HUES64 (cell line): ENCODE measurements around the gene PARVA.

Experiments used
- H3K27ac ChIP-seq: 2 replicates; pipeline ENCODE4 v1.7.0; 2013; ENCODE audit warnings: low read depth, low read length, inconsistent platforms
- H3K27me3 ChIP-seq: 2 replicates; pipeline ENCODE4 v1.6.1; 2013; ENCODE audit warnings: mild to moderate bottlenecking, low read length; ENCODE audit not compliant: insufficient read depth
- H3K36me3 ChIP-seq: 2 replicates; pipeline ENCODE4 v1.6.1; 2013; ENCODE audit warnings: mild to moderate bottlenecking, low read length; ENCODE audit not compliant: insufficient read depth
- H3K4me1 ChIP-seq: 2 replicates; pipeline ENCODE4 v1.6.1; 2013; ENCODE audit warnings: mild to moderate bottlenecking, low read length, moderate library complexity; ENCODE audit not compliant: insufficient read depth
- H3K4me3 ChIP-seq: 2 replicates; pipeline ENCODE4 v1.5.1; 2013; ENCODE audit warnings: mild to moderate bottlenecking, low read length, moderate library complexity
- H3K9ac ChIP-seq: 2 replicates; pipeline ENCODE4 v1.6.1; 2013; ENCODE audit warnings: mild to moderate bottlenecking, low read depth, low read length
- H3K9me3 ChIP-seq: 2 replicates; pipeline ENCODE4 v1.6.1; 2013; ENCODE audit warnings: low read depth, low read length; ENCODE audit not compliant: insufficient read depth
- WGBS: fragments of 150-250, 120-280 bp; methylation state at CpG from one replicate; pipeline ENCODE4 v1.1.7; 2013; ENCODE audit warnings: missing lambda C conversion rate; 5-methylcytosine and 5-hydroxymethylcytosine counted together

The PARVA gene

DNA sequence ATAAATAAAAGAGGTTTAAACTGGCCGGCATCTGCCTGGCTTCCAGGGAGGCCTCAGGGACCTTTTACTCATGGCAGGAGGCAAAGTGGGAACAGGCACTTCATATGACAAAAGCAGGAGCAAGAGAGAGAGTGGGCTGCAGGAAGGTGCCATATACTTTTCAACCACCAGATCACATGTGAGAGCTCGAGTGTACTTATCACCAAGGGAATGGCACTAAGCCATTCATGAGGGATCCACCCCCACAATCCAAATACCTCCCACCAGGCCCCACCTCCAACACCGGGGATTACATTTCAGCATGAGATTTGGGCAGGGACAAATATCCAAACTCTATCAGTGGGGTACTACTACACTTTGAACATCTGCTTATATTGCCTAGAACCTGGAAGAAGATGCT, 126.5 kb downstream of the PARVA start:
- Histone ChIP-seq H3K9ac (no peak overlapping the region), H3K27ac (no peak overlapping the region), H3K9me3 (no peaks in the 10 kb centered on the region), H3K27me3 (no peaks in the 10 kb centered on the region), H3K4me1 (peaks cover 13% of the 10 kb centered on the region), H3K4me3 (no peak overlapping the region), H3K36me3 (0 out of 2 replicates have a peak, but pooled peaks cover 3% of the 10 kb centered on the region)
- 63% methylated on average over 3 of the region's 3 CpGs for WGBS

GRCh38 chr11:12505183-12505582, 127.8 kb downstream of the PARVA start:
- H3K9me3 ChIP-seq = no peaks in the 10 kb centered on the region
- H3K36me3 ChIP-seq = 0 out of 2 replicates have a peak, but pooled peaks cover 3% of the 10 kb centered on the region
- WGBS = 90% methylated on average over 2 of the region's 2 CpGs
- no peaks in the 10 kb centered on the region for H3K27me3 ChIP-seq
- H3K9ac ChIP-seq = no peak overlapping the region
- peaks cover 13% of the 10 kb centered on the region for H3K4me1 ChIP-seq
- H3K27ac ChIP-seq = no peak overlapping the region
- no peak overlapping the region for H3K4me3 ChIP-seq

- Histone ChIP-seq H3K27ac (no peak overlapping the region), H3K9me3 (no peaks in the 10 kb centered on the region), H3K9ac (no peak overlapping the region), H3K36me3 (0 out of 2 replicates have a peak, but pooled peaks cover 3% of the 10 kb centered on the region), H3K4me3 (no peak overlapping the region), H3K4me1 (peaks cover 13% of the 10 kb centered on the region), H3K27me3 (no peaks in the 10 kb centered on the region)
Observed at GRCh38 chr11:12506404-12506921, 129.1 kb downstream of the PARVA start.

DNA sequence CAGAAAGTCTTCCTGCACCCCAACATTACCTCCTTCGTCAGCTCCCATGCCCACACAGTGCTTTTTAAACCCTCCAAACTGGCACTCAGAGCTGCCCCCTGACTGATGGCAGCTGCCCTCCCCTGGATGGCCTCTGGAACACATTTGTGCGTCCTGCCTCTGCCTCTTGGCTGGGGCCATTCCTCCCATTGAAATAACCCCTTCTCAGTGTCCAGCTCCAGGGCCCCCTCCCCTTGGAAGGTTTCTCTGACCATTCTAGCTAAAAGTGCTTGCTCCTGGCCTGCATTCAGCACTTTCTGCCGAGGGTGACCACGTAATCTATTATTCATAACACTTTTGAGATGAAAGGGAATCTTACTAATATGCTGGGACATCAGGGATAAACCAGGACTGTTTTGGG, 130.0 kb downstream of the PARVA start:
- no peak overlapping the region for H3K4me3 ChIP-seq
- H3K4me1 ChIP-seq = peaks cover 13% of the 10 kb centered on the region
- 90% methylated on average over 4 of the region's 4 CpGs for WGBS
- no peaks in the 10 kb centered on the region for H3K27me3 ChIP-seq
- H3K27ac ChIP-seq = no peak overlapping the region
- H3K9ac ChIP-seq = no peak overlapping the region
- 0 out of 2 replicates have a peak, but pooled peaks cover 3% of the 10 kb centered on the region for H3K36me3 ChIP-seq
- no peaks in the 10 kb centered on the region for H3K9me3 ChIP-seq

- WGBS = 77% methylated on average over 4 of the region's 4 CpGs
- Histone ChIP-seq H3K4me3 (no peak overlapping the region), H3K27ac (no peak overlapping the region), H3K4me1 (peaks cover 13% of the 10 kb centered on the region), H3K36me3 (0 out of 2 replicates have a peak, but pooled peaks cover 3% of the 10 kb centered on the region), H3K27me3 (no peaks in the 10 kb centered on the region), H3K9ac (no peak overlapping the region), H3K9me3 (no peaks in the 10 kb centered on the region)
Observed at GRCh38 chr11:12508151-12508751, 130.9 kb downstream of the PARVA start.

GRCh38 chr11:12509371-12509770, 132.0 kb downstream of the PARVA start:
- no peaks in the 10 kb centered on the region for H3K9me3 ChIP-seq
- no peaks in the 10 kb centered on the region for H3K36me3 ChIP-seq
- no peak overlapping the region for H3K9ac ChIP-seq
- no peak overlapping the region for H3K4me3 ChIP-seq
- peaks cover 13% of the 10 kb centered on the region for H3K4me1 ChIP-seq
- H3K27me3 ChIP-seq = no peaks in the 10 kb centered on the region
- no peak overlapping the region for H3K27ac ChIP-seq
- 93% methylated on average over 5 of the region's 5 CpGs for WGBS

GRCh38 chr11:12512132-12512531, 134.8 kb downstream of the PARVA start:
- H3K27ac ChIP-seq = no peak overlapping the region
- peaks cover 10% of the 10 kb centered on the region for H3K4me1 ChIP-seq
- no peaks in the 10 kb centered on the region for H3K9me3 ChIP-seq
- H3K4me3 ChIP-seq = no peak overlapping the region
- H3K27me3 ChIP-seq = no peaks in the 10 kb centered on the region
- H3K9ac ChIP-seq = no peak overlapping the region
- no peaks in the 10 kb centered on the region for H3K36me3 ChIP-seq
- WGBS = 90% methylated on average over 4 of the region's 4 CpGs

DNA sequence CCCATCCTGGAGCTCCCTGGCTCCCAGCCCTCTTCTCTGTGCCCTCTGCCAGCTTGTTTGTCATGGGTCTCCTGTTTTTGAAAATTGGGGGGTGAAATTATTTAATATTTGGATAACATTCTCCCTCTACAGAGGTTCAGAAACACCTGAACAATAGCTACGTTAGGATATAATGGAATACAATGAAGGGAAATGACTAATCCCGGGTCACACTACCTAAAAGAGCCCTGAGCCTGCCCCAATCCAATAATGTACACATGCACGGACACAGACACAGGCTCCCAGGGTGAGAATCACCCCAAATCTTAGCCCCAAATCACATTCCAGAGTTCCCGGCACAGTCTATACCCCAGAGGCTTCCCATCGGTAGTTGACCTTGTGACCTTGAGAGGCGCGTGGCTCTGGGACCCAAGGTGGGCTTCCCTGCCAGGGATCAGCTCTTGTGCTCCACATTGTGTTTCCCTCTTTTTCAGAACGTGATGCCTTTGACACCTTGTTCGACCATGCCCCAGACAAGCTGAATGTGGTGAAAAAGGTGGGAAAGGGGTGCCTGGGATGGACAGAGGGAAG, 135.5 kb downstream of the PARVA start:
- no peaks in the 10 kb centered on the region for H3K27me3 ChIP-seq
- H3K36me3 ChIP-seq = no peaks in the 10 kb centered on the region

DNA sequence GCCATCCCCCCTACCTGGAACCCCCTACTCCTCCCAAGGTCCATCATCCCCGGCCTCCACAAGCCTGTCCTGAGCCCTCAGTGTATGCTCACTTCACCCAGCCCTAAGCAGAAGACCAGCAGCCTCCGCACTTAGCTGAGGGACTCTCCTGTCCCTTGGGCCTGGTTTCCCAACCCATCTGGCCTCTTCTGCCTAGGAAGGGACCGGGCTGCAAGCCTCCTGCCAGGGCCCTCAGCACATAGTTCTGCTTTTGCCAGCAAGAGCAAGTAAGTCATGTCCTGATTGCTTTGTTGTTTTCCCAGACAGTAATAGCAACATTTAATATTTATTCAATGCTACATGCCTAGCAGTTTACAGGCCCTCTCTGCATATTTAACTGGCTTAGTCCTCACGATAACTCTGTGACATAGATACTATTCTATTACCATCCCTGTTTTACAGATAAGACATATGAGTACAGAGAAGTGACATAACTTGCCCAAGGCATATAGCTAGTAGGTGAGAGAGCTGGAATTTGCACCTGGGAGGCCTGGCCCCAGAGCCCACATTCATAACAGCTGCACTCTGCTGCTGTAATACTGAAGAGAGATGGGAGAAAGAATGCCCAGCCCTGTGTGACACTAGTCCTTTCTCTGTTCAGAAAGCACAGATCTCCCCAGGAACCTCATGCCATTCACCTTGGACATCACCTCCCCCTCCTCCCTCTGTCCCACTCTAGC, 139.2 kb downstream of the PARVA start:
- no peaks in the 10 kb centered on the region for H3K36me3 ChIP-seq

More for the DNA sequence above, 135.5 kb downstream of the PARVA start:
- Histone ChIP-seq H3K4me1 (peaks cover 6% of the 10 kb centered on the region), H3K9me3 (no peaks in the 10 kb centered on the region), H3K27ac (no peak overlapping the region), H3K9ac (no peak overlapping the region), H3K4me3 (no peak overlapping the region)
- WGBS = 87% methylated on average over 9 of the region's 9 CpGs

GRCh38 chr11:12517306-12517705, 139.9 kb downstream of the PARVA start:
- Histone ChIP-seq H3K27ac (no peak overlapping the region), H3K36me3 (no peaks in the 10 kb centered on the region), H3K4me3 (no peak overlapping the region), H3K9me3 (no peaks in the 10 kb centered on the region), H3K9ac (no peak overlapping the region), H3K4me1 (no peaks in the 10 kb centered on the region), H3K27me3 (no peaks in the 10 kb centered on the region)
- 97% methylated on average over 4 of the region's 4 CpGs for WGBS

More for the DNA sequence above, 139.2 kb downstream of the PARVA start:
- Histone ChIP-seq H3K27ac (no peak overlapping the region), H3K27me3 (no peaks in the 10 kb centered on the region), H3K9ac (no peak overlapping the region), H3K9me3 (no peaks in the 10 kb centered on the region), H3K4me1 (no peaks in the 10 kb centered on the region), H3K4me3 (no peak overlapping the region)
- WGBS = 95% methylated on average over 4 of the region's 4 CpGs

DNA sequence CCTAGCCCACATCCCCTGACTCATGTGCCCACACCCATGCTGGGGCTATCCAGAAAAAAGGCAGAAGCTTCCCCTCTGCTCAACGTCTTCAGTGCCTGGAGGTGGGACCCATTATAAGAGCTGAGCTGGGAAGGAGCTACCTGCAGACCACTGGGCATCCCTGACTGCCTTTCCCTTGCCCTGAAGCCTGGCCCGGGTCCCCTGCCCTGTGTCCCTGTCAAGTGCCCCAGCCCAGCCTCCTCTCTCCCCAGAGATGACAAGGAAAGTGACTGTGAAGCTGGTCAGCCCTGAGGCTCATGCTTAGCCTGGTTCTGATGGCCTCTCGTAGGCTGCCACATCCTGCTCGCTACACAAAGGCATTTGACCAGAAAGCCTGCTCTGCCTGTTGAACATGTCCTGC, 140.4 kb downstream of the PARVA start:
- Histone ChIP-seq H3K27ac (no peak overlapping the region), H3K4me3 (no peak overlapping the region), H3K27me3 (no peaks in the 10 kb centered on the region), H3K9ac (no peak overlapping the region), H3K9me3 (no peaks in the 10 kb centered on the region), H3K36me3 (no peaks in the 10 kb centered on the region), H3K4me1 (no peaks in the 10 kb centered on the region)
- 95% methylated on average over 4 of the region's 4 CpGs for WGBS
